Ovary (tissue), 3 donors: ENCODE results near the gene REV3L.

Experiments used
- CTCF ChIP-seq, 3 donors: fragments of 450-650 bp in 2 of 3; fragments of 200-600 bp in 1 of 3; IDR thresholded peaks; one replicate each; pipeline versions ENCODE4 v1.5.1 to v1.8.0; 2016 to 2022; ENCODE audit warnings: antibody characterized with exemption in 3 of 3, mild to moderate bottlenecking in 1 of 3
- EP300 ChIP-seq: sonication (generic); formaldehyde crosslinking; IDR thresholded peaks from one replicate; pipeline ENCODE4 v1.6.1; 2017; ENCODE audit warnings: antibody characterized with exemption
- POLR2A ChIP-seq: fragments of 450-650 bp; IDR thresholded peaks from one replicate; pipeline ENCODE4 v1.6.1; 2017; ENCODE audit warnings: antibody characterized with exemption, mild to moderate bottlenecking, moderate library complexity
- donor health status: DM: no; HTN: no; CAD: no.

- TF ChIP-seq EP300 (no peak), CTCF (IDR thresholded peaks at IDR 0.05) (no peak), POLR2A (no peak)
Observed at GRCh38 chr6:111411978-111412566, 70.9 kb downstream of the REV3L start.
